ENCODE data around the gene KCNQ1. TPM values are rescaled to one million over a fixed set of nuclear protein-coding genes. Genes with fewer than 3 reads are reported as not detected.

KCNQ1 gene
- total RNA-seq, 1 experiment from 2014 or later = 0.71 TPM

GRCh38 chr11:2508793-2509192 lies 64.0 kb downstream of the KCNQ1 start:
- in situ Hi-C loops (cut with HindIII; ENCODE audit: low pct_unique_long_range_greater_than_20kb, low sequenced_read_pairs) = no loop called here
- no peak for DNase-seq (ENCODE audit: low read depth, low spot score)

DNA sequence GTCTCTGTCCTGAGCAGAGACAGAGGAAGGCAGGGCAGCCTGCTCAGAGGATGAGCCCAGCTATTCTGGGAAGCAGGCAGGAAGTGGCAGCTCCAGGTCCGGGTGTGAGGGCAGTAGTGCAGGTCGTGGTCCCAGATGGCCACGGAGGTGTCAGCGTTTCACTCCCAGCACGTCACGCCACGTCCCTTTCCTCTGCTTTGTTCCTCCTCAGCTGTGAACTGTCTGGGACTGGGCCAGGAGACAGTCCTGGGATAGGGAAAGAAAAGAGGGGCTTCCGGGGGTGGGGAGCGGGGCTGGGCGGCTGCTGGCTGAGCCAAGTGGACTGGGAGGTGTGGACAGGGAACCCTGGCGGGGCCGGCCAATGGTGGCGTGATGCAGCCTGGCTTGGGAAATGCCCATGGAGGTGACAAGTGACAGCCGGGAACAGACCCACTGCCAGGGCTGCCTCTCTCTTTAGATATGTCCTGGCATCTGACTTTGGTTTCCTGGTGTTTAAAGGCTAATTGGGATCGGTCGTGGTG lies 64.7 kb downstream of the KCNQ1 start:
- DNase-seq (ENCODE audit: low read depth, low spot score) = no peak
- in situ Hi-C loops (cut with HindIII; ENCODE audit: low pct_unique_long_range_greater_than_20kb, low sequenced_read_pairs) = no loop called here

GRCh38 chr11:2510626-2511402 lies 66.0 kb downstream of the KCNQ1 start:
- in situ Hi-C loops (cut with HindIII; ENCODE audit: low pct_unique_long_range_greater_than_20kb, low sequenced_read_pairs) = no loop called here
- DNase-seq (ENCODE audit: low read depth, low spot score) = no peak

DNA sequence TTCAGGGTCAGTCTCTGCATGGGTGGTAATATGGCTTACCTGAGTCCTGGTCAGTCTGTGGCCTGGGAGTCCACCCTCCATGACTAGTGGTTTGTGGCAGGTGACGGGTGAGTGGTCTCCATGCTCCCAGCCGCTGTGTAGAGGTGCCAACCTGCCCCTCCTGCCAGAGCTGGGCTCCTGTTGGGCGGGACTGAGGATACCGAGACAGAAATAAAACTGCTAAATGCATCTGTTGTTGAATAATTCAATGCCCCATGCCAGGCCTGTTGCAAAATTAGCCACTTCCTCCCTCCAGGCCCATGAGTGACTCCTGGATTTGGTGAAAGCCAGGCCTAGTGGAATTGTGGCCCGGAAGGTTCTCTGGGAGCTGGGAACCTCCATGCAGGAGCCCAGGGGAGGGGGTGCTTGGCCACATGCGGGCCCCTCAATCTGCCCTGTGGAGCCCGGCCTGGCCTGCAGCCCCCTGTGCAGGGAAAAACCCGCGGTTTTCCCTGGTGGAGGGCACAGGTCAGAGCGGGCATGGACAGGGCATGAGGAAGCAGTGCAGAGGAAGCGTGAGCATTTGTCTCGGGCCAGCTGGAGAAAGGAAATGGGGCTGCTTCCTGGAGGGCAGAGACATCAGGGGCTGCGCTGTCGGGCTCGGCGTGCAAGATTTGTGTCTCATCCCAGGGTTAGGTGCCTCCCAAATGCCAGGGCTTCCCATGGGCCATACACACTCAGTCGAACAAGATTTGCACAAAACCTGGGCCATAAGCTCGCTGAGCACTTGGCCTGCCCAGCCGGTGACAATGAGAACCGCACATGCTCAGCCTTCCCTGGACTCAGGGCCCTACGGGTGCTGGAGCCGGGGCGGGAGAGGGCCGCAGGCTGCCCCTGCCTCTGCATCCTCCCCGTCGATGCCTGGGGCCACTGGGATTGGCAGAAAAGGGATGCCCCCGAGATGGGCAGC lies 66.9 kb downstream of the KCNQ1 start:
- DNase-seq (ENCODE audit: low read depth, low spot score) = no peak
- in situ Hi-C loops (cut with HindIII; ENCODE audit: low pct_unique_long_range_greater_than_20kb, low sequenced_read_pairs) = no loop called here

- DNase-seq (ENCODE audit: low read depth, low spot score) = no peak
- in situ Hi-C loops (cut with HindIII; ENCODE audit: low pct_unique_long_range_greater_than_20kb, low sequenced_read_pairs) = no loop called here
These were observed 67.9 kb downstream of the KCNQ1 start for GRCh38 chr11:2512431-2513407.

- in situ Hi-C loops (cut with HindIII; ENCODE audit: low pct_unique_long_range_greater_than_20kb, low sequenced_read_pairs) = no loop called here
These were observed 68.6 kb downstream of the KCNQ1 start for GRCh38 chr11:2513441-2513840.

GRCh38 chr11:2515401-2516275 lies 70.8 kb downstream of the KCNQ1 start:
- in situ Hi-C loops (cut with HindIII; ENCODE audit: low pct_unique_long_range_greater_than_20kb, low sequenced_read_pairs) = no loop called here
- no peak for DNase-seq (ENCODE audit: low read depth, low spot score)

More at GRCh38 chr11:2513441-2513840, 68.6 kb downstream of the KCNQ1 start:
- no peak for DNase-seq (ENCODE audit: low read depth, low spot score)

DNA sequence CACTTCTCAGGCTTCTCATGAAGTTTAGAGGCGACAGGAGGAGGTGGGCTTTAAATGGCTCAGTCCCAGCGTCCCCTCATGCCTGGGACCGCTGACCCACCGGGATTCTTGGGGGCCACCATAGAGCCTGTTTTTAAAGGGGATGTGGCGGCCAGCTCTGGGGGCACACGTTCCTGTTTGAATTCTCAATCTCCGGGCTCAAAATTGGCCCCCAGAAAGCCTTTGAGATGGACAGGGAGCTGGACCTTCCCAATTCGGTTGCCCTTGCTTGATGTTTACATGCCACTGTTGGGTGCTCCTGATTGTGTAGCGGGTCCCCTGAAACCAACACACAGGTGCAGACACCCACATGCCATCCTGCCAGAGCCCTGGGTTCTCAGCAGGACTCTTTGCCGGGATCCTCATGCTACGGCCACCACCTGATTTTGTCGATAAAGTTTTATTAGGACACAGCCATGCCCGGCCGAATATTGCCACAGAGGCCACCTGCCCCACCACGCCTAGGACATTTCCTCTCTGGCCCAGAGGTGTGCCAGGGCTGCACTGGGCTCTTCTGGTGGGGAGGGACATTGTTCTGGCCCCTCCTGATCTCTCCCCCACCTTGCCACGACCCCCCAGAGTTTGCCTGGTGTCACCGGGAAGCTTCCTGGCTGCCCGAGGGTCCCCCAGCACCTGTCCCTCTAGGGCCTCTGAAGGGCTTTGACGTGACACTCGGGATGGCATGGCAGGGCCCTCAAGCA lies 71.6 kb downstream of the KCNQ1 start:
- no peak for DNase-seq (ENCODE audit: low read depth, low spot score)
- in situ Hi-C loops (cut with HindIII; ENCODE audit: low pct_unique_long_range_greater_than_20kb, low sequenced_read_pairs) = no loop called here

DNA sequence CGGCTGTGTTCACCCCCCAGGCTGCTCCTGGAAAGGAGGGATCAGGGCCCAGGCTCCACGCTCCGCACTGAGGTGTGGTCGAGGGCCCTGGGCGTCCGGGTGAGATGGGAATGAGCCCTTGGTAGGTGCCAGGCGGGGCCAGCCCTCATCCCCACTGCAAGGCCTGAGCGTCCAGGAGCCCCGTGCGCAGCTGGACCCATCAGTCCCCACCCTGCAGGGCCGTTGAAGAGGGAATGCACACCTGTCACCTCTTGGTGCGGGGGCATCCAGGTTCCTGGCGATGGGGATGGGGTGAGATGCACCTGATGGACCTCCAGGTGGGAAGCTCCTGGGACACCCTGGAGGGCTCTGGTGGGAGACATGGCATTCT lies 72.2 kb downstream of the KCNQ1 start:
- no peak for DNase-seq (ENCODE audit: low read depth, low spot score)
- in situ Hi-C loops (cut with HindIII; ENCODE audit: low pct_unique_long_range_greater_than_20kb, low sequenced_read_pairs) = no loop called here

DNA sequence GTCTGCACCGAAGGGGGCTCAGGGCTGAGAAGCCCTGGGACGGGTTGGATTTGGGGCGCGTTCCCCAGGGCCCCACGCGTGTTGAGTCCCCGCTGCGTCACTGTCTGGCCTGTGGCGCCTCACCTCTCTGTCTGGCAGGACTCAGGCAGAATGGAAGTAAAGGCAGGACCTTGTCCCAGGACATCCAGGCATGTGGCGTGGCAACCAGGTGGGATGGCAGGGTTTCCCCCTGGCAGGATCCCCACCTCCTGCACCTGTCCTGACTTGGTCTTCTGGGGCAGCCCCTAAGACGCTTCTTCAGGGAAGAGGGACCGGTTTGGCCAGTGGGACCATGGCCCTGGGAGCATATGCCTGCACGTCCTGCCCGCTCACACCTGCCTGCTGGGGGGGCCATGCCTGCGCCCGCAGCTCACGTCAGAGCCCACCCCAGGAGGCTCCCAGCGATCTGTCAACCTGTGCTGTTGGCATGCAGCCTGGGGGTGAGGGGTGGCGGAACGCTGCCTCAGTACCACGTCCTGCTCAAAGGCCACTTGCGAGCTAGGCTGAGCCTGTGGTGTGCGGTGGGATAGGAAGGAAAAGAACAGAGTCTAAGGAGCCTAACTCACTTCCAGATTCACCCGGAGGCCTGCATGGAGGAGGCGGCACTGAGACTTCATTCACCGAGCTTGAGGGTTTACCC lies 72.7 kb downstream of the KCNQ1 start:
- DNase-seq (ENCODE audit: low read depth, low spot score) = no peak
- in situ Hi-C loops (cut with HindIII; ENCODE audit: low pct_unique_long_range_greater_than_20kb, low sequenced_read_pairs) = no loop called here

GRCh38 chr11:2518111-2518982 lies 73.5 kb downstream of the KCNQ1 start:
- in situ Hi-C loops (cut with HindIII; ENCODE audit: low pct_unique_long_range_greater_than_20kb, low sequenced_read_pairs) = no loop called here
- DNase-seq (ENCODE audit: low read depth, low spot score) = no peak

DNA sequence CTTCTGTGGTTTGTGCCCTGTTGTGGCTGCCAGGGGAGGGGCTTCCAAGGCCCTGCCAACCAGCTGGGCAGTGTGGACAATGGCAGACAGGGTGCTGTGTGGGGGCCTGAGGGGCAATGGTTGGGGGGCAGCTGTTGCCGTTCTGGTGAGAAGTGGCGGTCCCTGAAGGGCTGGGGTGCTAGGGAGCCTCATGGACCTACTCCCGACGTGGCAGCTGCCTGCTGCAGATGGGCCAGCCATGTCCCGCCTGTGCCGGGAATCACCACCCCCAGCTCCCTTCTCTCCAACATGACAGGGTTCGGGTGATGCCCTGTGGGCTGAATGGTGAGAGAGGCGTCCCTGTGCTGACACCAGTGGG lies 74.2 kb downstream of the KCNQ1 start:
- no peak for DNase-seq (ENCODE audit: low read depth, low spot score)
- in situ Hi-C loops (cut with HindIII; ENCODE audit: low pct_unique_long_range_greater_than_20kb, low sequenced_read_pairs) = no loop called here

GRCh38 chr11:2519517-2519861 lies 74.7 kb downstream of the KCNQ1 start:
- in situ Hi-C loops (cut with HindIII; ENCODE audit: low pct_unique_long_range_greater_than_20kb, low sequenced_read_pairs) = no loop called here
- DNase-seq (ENCODE audit: low read depth, low spot score) = no peak

GRCh38 chr11:2519862-2520735 lies 75.3 kb downstream of the KCNQ1 start:
- in situ Hi-C loops (cut with HindIII; ENCODE audit: low pct_unique_long_range_greater_than_20kb, low sequenced_read_pairs) = no loop called here
- no peak for DNase-seq (ENCODE audit: low read depth, low spot score)

All from SK-MEL-5 (cell line).